NCI-H2227 (cell line): ENCODE data around the gene TEC.
A peak's percentile ranks its signal among the peaks of the same experiment; 100 is the strongest.

Experiments used
- DNase-seq: peaks from one replicate; lab custom pipeline; 2025; ENCODE audit not compliant: unreplicated experiment; lab: John Stamatoyannopoulos, UW

The TEC gene

DNA sequence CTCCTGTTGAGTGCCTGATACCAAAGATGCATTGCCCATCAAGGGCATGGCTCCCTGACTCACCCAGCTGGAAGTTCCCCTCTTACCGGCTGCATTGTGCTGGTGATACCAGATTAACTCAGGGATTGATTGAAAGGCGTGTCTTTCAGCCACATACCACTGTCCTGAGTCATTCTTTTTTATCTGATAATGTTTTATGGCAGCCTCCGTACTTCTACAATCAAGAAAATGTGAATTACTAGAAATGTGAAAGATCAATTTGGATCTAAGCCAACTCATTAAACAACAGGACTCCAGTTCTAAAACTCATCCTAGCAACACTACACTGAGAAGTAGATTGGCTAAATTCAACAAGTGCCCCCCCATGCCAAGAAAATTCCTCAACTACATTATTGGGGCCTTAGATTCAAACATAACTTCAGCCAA is 175.6 kb downstream of the TEC start:
- DNase-seq: no peak

GRCh38 chr4:48090621-48091020 is 179.0 kb downstream of the TEC start:
- peak; percentile 31 for DNase-seq

- no peak for DNase-seq
Observed at GRCh38 chr4:48085821-48086589, 183.6 kb downstream of the TEC start.
